ENCODE results near the gene POLN.

DNA sequence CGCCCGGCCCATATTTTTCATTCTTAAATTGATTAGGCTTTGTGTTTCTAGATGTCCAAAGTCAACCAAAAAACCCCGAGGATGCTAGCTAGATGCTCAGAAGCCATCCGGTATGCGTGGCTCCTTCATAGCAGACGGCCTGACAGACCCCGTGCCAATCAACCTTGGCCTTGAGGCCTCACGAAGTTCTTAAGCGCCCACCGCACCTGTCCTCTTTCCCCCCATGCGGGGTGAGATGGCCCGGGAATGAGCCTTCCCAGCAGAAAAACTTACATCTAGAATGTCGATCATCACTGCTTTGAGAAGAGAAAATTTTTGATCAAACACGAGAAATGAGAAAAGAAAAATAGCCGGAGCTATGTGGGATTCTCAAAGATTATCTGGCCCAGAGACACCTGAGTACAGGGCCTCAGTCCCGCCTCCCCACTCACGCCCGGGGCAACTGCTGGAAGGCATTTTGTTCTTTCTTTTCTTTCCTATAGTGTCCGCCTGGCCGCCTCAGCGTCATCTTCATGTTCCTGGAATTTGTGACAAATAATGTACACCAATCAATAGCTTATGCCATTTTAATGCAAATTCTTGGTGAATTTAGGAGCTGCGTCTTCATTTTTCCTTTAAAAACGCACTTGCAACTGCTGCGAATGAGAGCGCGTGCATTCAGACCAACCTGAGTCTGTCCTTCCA lies 184.4 kb downstream of the POLN start:
- TF ChIP-seq CTCF (IDR thresholded peaks at IDR 0.05) (no peak), RFX5 (IDR thresholded peaks at IDR 0.05) (no peak), MAZ (IDR thresholded peaks at IDR 0.05; ENCODE audit: borderline replicate concordance, low read depth, low read length) (no peak)
- TF ChIP-seq, protein P1, sequence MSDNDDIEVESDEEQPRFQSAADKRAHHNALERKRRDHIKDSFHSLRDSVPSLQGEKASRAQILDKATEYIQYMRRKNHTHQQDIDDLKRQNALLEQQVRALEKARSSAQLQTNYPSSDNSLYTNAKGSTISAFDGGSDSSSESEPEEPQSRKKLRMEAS (IDR thresholded peaks at IDR 0.05) = no peak
